HG02678 (cell line): Measurements from ENCODE around the gene FUT7.

Experiments
- ATAC-seq: cut with Tn5 transposase; IDR thresholded peaks from one replicate; pipeline ENCODE4 v1.9.1; 2021; ENCODE audit warnings: mild to moderate bottlenecking, moderate library complexity; ENCODE audit not compliant: unreplicated experiment

FUT7 gene

GRCh38 chr9:137031904-137032640 is at the start of gene FUT7:
Gene FUT7 (minus strand): TSS chr9:137032088. CDS start chr9:137031991, 97 bp downstream.
- ATAC-seq, result no peak

GRCh38 chr9:137080260-137081122 is 48.6 kb upstream of the FUT7 start:
- no peak for ATAC-seq

GRCh38 chr9:137079401-137079787 is 47.5 kb upstream of the FUT7 start:
- ATAC-seq, result no peak

- no peak for ATAC-seq
Measured at GRCh38 chr9:137078701-137079400, 47.0 kb upstream of the FUT7 start.

GRCh38 chr9:137077758-137078693 is 46.1 kb upstream of the FUT7 start:
- ATAC-seq, result peak; percentile 30

GRCh38 chr9:137077010-137077747 is 45.3 kb upstream of the FUT7 start, which contains the start of gene UAP1L1:
Gene UAP1L1 (plus strand): TSS chr9:137077517. CDS start chr9:137077533, 16 bp downstream.
- peak; percentile 69 for ATAC-seq

GRCh38 chr9:137076636-137077009 is 44.7 kb upstream of the FUT7 start:
- ATAC-seq, result peak; percentile 12

GRCh38 chr9:137075275-137075775 is 43.4 kb upstream of the FUT7 start:
- ATAC-seq, result no peak

GRCh38 chr9:137074657-137075274 is 42.9 kb upstream of the FUT7 start:
- no peak for ATAC-seq

- ATAC-seq, result no peak
Measured at GRCh38 chr9:137073992-137074399, 42.1 kb upstream of the FUT7 start.

GRCh38 chr9:137071282-137071681 is 39.4 kb upstream of the FUT7 start:
- no peak for ATAC-seq

- ATAC-seq, result peak; percentile 8
Measured at GRCh38 chr9:137070906-137071275, 39.0 kb upstream of the FUT7 start.

- peak; percentile 82 for ATAC-seq
Measured at GRCh38 chr9:137070201-137070905, 38.5 kb upstream of the FUT7 start, which contains the start of gene SAPCD2. Gene SAPCD2 (minus strand): TSS chr9:137070557. CDS start chr9:137070460, 97 bp downstream.

GRCh38 chr9:137069508-137070091 is 37.7 kb upstream of the FUT7 start:
- peak; percentile 15 for ATAC-seq

- no peak for ATAC-seq
Measured at GRCh38 chr9:137068539-137069507, 36.9 kb upstream of the FUT7 start.

- ATAC-seq, result peak; percentile 35
Measured at GRCh38 chr9:137067860-137068538, 36.1 kb upstream of the FUT7 start.
